HEK293 (cell line): ENCODE data around the gene TBC1D22A.
A peak's percentile ranks its signal among the peaks of the same experiment; 100 is the strongest.

Experiments used
- CTCF ChIA-PET: fragments of 350-600 bp; formaldehyde crosslinking; extraction: SDS; loops from one replicate; lab custom pipeline; 2021; ENCODE audit warnings: antibody characterized with exemption; lab: Yijun Ruan, JAX
- POLR2A ChIA-PET: fragments of 300-600 bp; formaldehyde crosslinking; extraction: SDS; loops from one replicate; lab custom pipeline; 2020; ENCODE audit warnings: antibody characterized with exemption, inconsistent platforms; lab: Yijun Ruan, JAX
- H3K27ac ChIP-seq: fragments of 200-500 bp; sonication (Bioruptor generic); 2 replicates; pipeline ENCODE4 v1.5.1; 2014; ENCODE audit warnings: low read depth, low read length, control low read depth, inconsistent platforms; ENCODE audit errors: extremely low read depth
- H3K36me3 ChIP-seq, 2 experiments: fragments of 200-500 bp in 1 of 2; sonication (Bioruptor generic) in 1 of 2; 1 replicate in 1 of 2; 2 replicates in 1 of 2; pipeline ENCODE4 v1.5.1; 2014 to 2017; ENCODE audit warnings: inconsistent platforms in 2 of 2, low read length in 2 of 2; ENCODE audit not compliant: control insufficient read depth in 2 of 2, insufficient read depth in 1 of 2
- H3K4me1 ChIP-seq: fragments of 200-500 bp; sonication (Bioruptor generic); 2 replicates; pipeline ENCODE4 v1.5.1; 2014; ENCODE audit warnings: mild to moderate bottlenecking, low read length, inconsistent platforms; ENCODE audit not compliant: control insufficient read depth, insufficient read depth
- H3K4me3 ChIP-seq: 2 replicates; pipeline ENCODE4 v1.5.1; 2011; ENCODE audit warnings: low read depth, mild to moderate bottlenecking, control low read depth, low read length, moderate library complexity
- H3K9me3 ChIP-seq: fragments of 200-500 bp; sonication (Bioruptor generic); 2 replicates; pipeline ENCODE4 v1.5.1; 2014; ENCODE audit warnings: low read depth, low read length, inconsistent platforms; ENCODE audit not compliant: control insufficient read depth, insufficient read depth
- EGR2 ChIP-seq: fragments of 450-650 bp; formaldehyde crosslinking; IDR thresholded peaks from 2 replicates; pipeline ENCODE4 v1.5.1; 2016; ENCODE audit warnings: low read depth, missing biosample characterization, missing genetic modification characterization
- GLIS1 ChIP-seq: fragments of 450-650 bp; formaldehyde crosslinking; IDR thresholded peaks from 2 replicates; pipeline ENCODE4 v1.5.1; 2016; ENCODE audit warnings: missing biosample characterization, missing genetic modification characterization
- GLIS2 ChIP-seq: fragments of 450-650 bp; formaldehyde crosslinking; IDR thresholded peaks from 2 replicates; pipeline ENCODE4 v1.5.1; 2016; ENCODE audit warnings: missing biosample characterization, missing genetic modification characterization
- KLF1 ChIP-seq: fragments of 450-650 bp; formaldehyde crosslinking; IDR thresholded peaks from 2 replicates; pipeline ENCODE4 v1.5.1; 2016; ENCODE audit warnings: missing biosample characterization, missing genetic modification characterization
- ZFHX2 ChIP-seq: fragments of 450-650 bp; formaldehyde crosslinking; conservative IDR thresholded peaks from 2 replicates; pipeline ENCODE4 v1.5.1; 2016; ENCODE audit warnings: missing biosample characterization, missing genetic modification characterization
- ZFP69B ChIP-seq: fragments of 450-650 bp; formaldehyde crosslinking; IDR thresholded peaks from 2 replicates; pipeline ENCODE4 v1.5.1; 2016; ENCODE audit warnings: missing biosample characterization, missing genetic modification characterization
- ZIC2 ChIP-seq: fragments of 450-650 bp; formaldehyde crosslinking; IDR thresholded peaks from 2 replicates; pipeline ENCODE4 v1.5.1; 2016; ENCODE audit warnings: missing biosample characterization, missing genetic modification characterization
- ZNF2 ChIP-seq: fragments of 450-650 bp; formaldehyde crosslinking; IDR thresholded peaks from 2 replicates; pipeline ENCODE4 v1.5.1; 2016; ENCODE audit warnings: missing biosample characterization, missing genetic modification characterization
- ZNF335 ChIP-seq: fragments of 450-650 bp; formaldehyde crosslinking; conservative IDR thresholded peaks from 2 replicates; pipeline ENCODE4 v1.5.1; 2016; ENCODE audit warnings: missing biosample characterization, missing genetic modification characterization
- ZNF350 ChIP-seq: fragments of 450-650 bp; formaldehyde crosslinking; IDR thresholded peaks from 2 replicates; pipeline ENCODE4 v1.5.0; 2017; ENCODE audit warnings: missing biosample characterization, mild to moderate bottlenecking, missing genetic modification characterization
- ZNF571 ChIP-seq: fragments of 450-650 bp; formaldehyde crosslinking; IDR thresholded peaks from 2 replicates; pipeline ENCODE4 v1.5.0; 2017; ENCODE audit warnings: missing biosample characterization, missing genetic modification characterization
- ZNF596 ChIP-seq: fragments of 450-650 bp; IDR thresholded peaks from 2 replicates; pipeline ENCODE4 v1.5.0; 2018; ENCODE audit warnings: missing biosample characterization, mild to moderate bottlenecking, missing genetic modification characterization, moderate library complexity
- TF ChIP-seq, protein P1 (sequence below): fragments of 450-650 bp; formaldehyde crosslinking; IDR thresholded peaks from 2 replicates; pipeline ENCODE4 v1.5.1; 2016; ENCODE audit warnings: missing biosample characterization, missing genetic modification characterization

Gene TBC1D22A

DNA sequence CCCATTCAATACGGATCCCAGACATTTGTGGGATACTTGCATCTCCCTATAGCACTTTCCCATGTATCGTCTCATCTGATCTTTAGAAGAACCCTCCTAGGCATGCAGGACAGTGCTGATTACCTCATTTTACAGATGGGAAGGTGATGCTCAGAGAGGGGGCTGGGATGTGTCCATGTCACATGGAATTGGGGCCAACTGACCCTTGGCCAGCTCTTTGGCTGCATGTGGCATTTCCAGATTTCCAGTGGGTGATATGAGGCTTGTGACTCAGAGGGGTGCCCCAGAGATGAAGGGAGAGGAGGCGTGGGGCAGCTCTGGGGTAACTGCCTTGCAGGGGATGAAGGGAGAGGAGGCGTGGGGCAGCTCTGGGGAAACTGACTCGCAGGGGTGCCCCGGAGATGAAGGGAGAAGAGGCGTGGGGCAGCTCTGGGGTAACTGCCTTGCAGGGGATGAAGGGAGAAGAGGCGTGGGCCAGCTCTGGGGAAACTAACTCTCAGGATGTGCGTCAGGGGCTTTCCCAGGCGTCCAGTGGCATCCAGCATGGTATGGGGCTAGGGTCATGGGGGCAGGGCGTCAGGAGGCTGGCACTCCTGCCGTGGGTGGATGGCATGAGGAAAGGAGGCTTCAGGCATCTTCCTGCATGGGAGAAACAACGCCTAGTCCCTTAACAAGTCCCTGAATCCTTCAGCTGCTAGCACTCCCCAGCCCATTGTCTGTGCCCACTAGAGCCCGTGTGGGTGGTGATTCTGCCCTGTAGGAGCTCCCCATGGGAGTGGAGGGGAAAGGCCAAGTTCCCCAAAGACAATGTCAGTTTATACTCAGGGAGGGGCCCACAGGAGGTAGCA lies 12.5 kb upstream of the TBC1D22A start:
- H3K36me3 ChIP-seq = no peaks in the 10 kb centered on the region
- ChIA-PET POLR2A (interaction anchor here (0.8 to 1.4 kb wide), 2 partner anchors 12 to 13 kb away, joined by 3 to 6 read pairs; partner anchors contain the start of gene TBC1D22A), CTCF (interaction anchor here (0.7 to 5.9 kb wide), 4 partner anchors 8 to 54 kb away, joined by 3 to 33 read pairs (median 4); no protein-coding TSS in a partner anchor)
- H3K4me1 ChIP-seq = no peaks in the 10 kb centered on the region
- no peaks in the 10 kb centered on the region for H3K9me3 ChIP-seq
- H3K4me3 ChIP-seq = no peak overlapping the region
- TF ChIP-seq EGR2 (tag by site-specific recombination) = peak; percentile 73
- TF ChIP-seq ZNF350 (tag by site-specific recombination) = no peak
- peak; percentile 60 for TF ChIP-seq ZFHX2 (tag by site-specific recombination)
- TF ChIP-seq, protein P1, sequence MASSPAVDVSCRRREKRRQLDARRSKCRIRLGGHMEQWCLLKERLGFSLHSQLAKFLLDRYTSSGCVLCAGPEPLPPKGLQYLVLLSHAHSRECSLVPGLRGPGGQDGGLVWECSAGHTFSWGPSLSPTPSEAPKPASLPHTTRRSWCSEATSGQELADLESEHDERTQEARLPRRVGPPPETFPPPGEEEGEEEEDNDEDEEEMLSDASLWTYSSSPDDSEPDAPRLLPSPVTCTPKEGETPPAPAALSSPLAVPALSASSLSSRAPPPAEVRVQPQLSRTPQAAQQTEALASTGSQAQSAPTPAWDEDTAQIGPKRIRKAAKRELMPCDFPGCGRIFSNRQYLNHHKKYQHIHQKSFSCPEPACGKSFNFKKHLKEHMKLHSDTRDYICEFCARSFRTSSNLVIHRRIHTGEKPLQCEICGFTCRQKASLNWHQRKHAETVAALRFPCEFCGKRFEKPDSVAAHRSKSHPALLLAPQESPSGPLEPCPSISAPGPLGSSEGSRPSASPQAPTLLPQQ (tag by site-specific recombination) = no peak
- TF ChIP-seq ZNF2 = no peak
- TF ChIP-seq ZNF571 (tag by site-specific recombination) = no peak
- no peak overlapping the region for H3K27ac ChIP-seq

DNA sequence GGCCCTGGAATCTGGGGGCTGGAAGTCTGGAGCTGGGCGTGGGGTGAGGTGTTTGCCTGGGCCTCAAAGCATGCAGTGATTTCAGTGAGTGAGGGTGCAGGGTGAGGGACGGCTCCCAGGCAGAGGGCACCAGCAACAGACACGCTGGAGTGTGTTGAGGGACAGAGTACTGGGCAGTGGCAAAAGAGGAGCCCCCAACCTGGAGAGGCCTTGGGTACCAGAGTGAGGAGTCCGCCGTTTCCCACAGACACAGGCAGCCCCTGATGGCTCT lies 12.0 kb upstream of the TBC1D22A start:
- TF ChIP-seq ZNF596 (tag by site-specific recombination) (no peak), GLIS2 (tag by site-specific recombination) (no peak), GLIS1 (0 out of 2 replicates have a peak, but pooled peaks have one; percentile 6)
- POLR2A ChIA-PET = interaction anchor here (1.4 kb wide), 1 partner anchor 12 kb away, joined by 6 read pairs; the partner anchor contains the start of gene TBC1D22A
- Histone ChIP-seq H3K9me3 (no peaks in the 10 kb centered on the region), H3K36me3 (no peaks in the 10 kb centered on the region), H3K4me1 (no peaks in the 10 kb centered on the region), H3K27ac (no peak overlapping the region), H3K4me3 (no peak overlapping the region)
- CTCF ChIA-PET = interaction anchor here (0.7 to 5.9 kb wide), 3 partner anchors 8 to 53 kb away, joined by 4 to 33 read pairs (median 4); no protein-coding TSS in a partner anchor

GRCh38 chr22:46750863-46751443 lies 11.5 kb upstream of the TBC1D22A start:
- TF ChIP-seq KLF1 (tag by site-specific recombination) (peak; percentile 80), ZFP69B (no peak), ZIC2 (tag by site-specific recombination) (0 out of 2 replicates have a peak, but pooled peaks have one; percentile 87)
- Histone ChIP-seq H3K4me3 (no peak overlapping the region), H3K9me3 (no peaks in the 10 kb centered on the region), H3K4me1 (no peaks in the 10 kb centered on the region), H3K27ac (no peak overlapping the region), H3K36me3 (no peaks in the 10 kb centered on the region)
- POLR2A ChIA-PET = interaction anchor here (0.6 to 1.4 kb wide), 2 partner anchors 11 to 17 kb away, joined by 3 to 6 read pairs; partner anchors contain the start of gene TBC1D22A
- CTCF ChIA-PET = interaction anchor here (0.9 to 5.9 kb wide), 3 partner anchors 7 to 53 kb away, joined by 3 to 33 read pairs (median 4); no protein-coding TSS in a partner anchor

GRCh38 chr22:46752286-46752987 lies 10.0 kb upstream of the TBC1D22A start:
- H3K4me1 ChIP-seq = no peaks in the 10 kb centered on the region
- no peaks in the 10 kb centered on the region for H3K36me3 ChIP-seq
- POLR2A ChIA-PET = interaction anchor here (0.6 kb wide), 1 partner anchor 148 kb away, joined by 14 read pairs; no protein-coding TSS in a partner anchor
- no peaks in the 10 kb centered on the region for H3K9me3 ChIP-seq
- H3K4me3 ChIP-seq = no peak overlapping the region
- H3K27ac ChIP-seq = no peak overlapping the region
- peak; percentile 11; the same call in 1 of the 2 replicates for TF ChIP-seq ZIC2 (tag by site-specific recombination)
- no peak for TF ChIP-seq ZNF335 (tag by site-specific recombination)
- TF ChIP-seq, all 188 proteins: peak for 1
- CTCF ChIA-PET = interaction anchor here (0.6 kb wide), 1 partner anchor 18 kb away, joined by 4 read pairs; no protein-coding TSS in a partner anchor
